ENCODE measurements around the gene PIK3IP1. TPM values are rescaled to one million over a fixed set of nuclear protein-coding genes. Genes with fewer than 3 reads are reported as not detected.

PIK3IP1 gene
- total and polyA plus RNA-seq, 2 of the 8 experiments (the other 6 are each of a cell fraction or from before 2014, with no cell fraction given), result 1.00 to 1.3 TPM

GRCh38 chr22:31290494-31291471, 1.5 kb downstream of the PIK3IP1 start (continued):
- TF ChIP-seq CHD7 (IDR thresholded peaks at IDR 0.05; ENCODE audit: insufficient replicate concordance, low read length) (no peak), BCL11A (IDR thresholded peaks at IDR 0.05; ENCODE audit: low read depth in 2 of 2, low read length in 2 of 2) (no peak), JUN (IDR thresholded peaks at IDR 0.05; ENCODE audit: low read depth, low read length) (0 out of 2 replicates have a peak, but pooled peaks have one; percentile 27), MAFK (IDR thresholded peaks at IDR 0.05; ENCODE audit: low read depth, low read length) (no peak), CREB1 (IDR thresholded peaks at IDR 0.05) (peak; percentile 37; the same call in 1 of the 2 replicates), KDM5A (IDR thresholded peaks at IDR 0.05; ENCODE audit: low read length) (no peak), CHD2 (IDR thresholded peaks at IDR 0.05; ENCODE audit: low read length) (peak; percentile 62; the same call in 1 of the 2 replicates), ATF3 (IDR thresholded peaks at IDR 0.05; ENCODE audit: insufficient read depth, low read depth, low read length) (no peak), FOSL1 (IDR thresholded peaks at IDR 0.05; ENCODE audit: insufficient read depth, low read depth, low read length) (no peak)
